HepG2 (cell line): ENCODE results near the gene TRAIP. TPM values are rescaled to one million over a fixed set of nuclear protein-coding genes. Genes with fewer than 3 reads are reported as not detected.

ENCODE experiments used
- HBP1 ChIP-seq: IDR thresholded peaks from 2 replicates; pipeline ENCODE4 v1.6.1; 2016; ENCODE audit warnings: low read depth, control low read depth
- KAT7 ChIP-seq: IDR thresholded peaks from 2 replicates; pipeline ENCODE4 v1.6.1; 2018; ENCODE audit warnings: borderline replicate concordance, missing compliant biosample characterization
- PATZ1 ChIP-seq: sonication (generic); formaldehyde crosslinking; IDR thresholded peaks from 2 replicates; pipeline ENCODE4 v1.4.0; 2020; ENCODE audit warnings: missing genetic modification reagents
- POGZ ChIP-seq: sonication (generic); formaldehyde crosslinking; IDR thresholded peaks from 2 replicates; pipeline ENCODE4 v1.4.0; 2020; ENCODE audit warnings: mild to moderate bottlenecking, missing genetic modification reagents
- SOX5 ChIP-seq: IDR thresholded peaks from 2 replicates; pipeline ENCODE4 v1.6.1; 2016; ENCODE audit warnings: borderline replicate concordance
- SOX6 ChIP-seq, 2 experiments: fragments of 450-650 bp in 1 of 2; sonication (generic) in 1 of 2; formaldehyde crosslinking in 1 of 2; IDR thresholded peaks; 2 replicates each; pipeline versions ENCODE4 v1.4.0 to v1.6.1; 2017 to 2020; ENCODE audit warnings: antibody characterized with exemption in 1 of 2, mild to moderate bottlenecking in 1 of 2, missing genetic modification reagents in 1 of 2
- WIZ ChIP-seq: sonication (generic); formaldehyde crosslinking; IDR thresholded peaks from 2 replicates; pipeline ENCODE4 v1.5.1; 2020; ENCODE audit warnings: mild to moderate bottlenecking, missing genetic modification reagents
- XRCC5 ChIP-seq: fragments of 200-400 bp; formaldehyde crosslinking; optimal IDR thresholded peaks from 2 replicates; pipeline ENCODE3; 2017; ENCODE audit warnings: mild to moderate bottlenecking, low read length
- ZBTB40 ChIP-seq, 2 experiments: fragments of 450-650 bp in 1 of 2; sonication (generic) in 1 of 2; formaldehyde crosslinking in 1 of 2; IDR thresholded peaks; 2 replicates each; pipeline versions ENCODE4 v1.6.1 to v1.8.0; 2016 to 2022; ENCODE audit warnings: antibody characterized with exemption in 1 of 2, mild to moderate bottlenecking in 1 of 2, missing genetic modification reagents in 1 of 2
- ZNF205 ChIP-seq: IDR thresholded peaks from 2 replicates; pipeline ENCODE4 v1.6.1; 2018; ENCODE audit warnings: missing biosample characterization, missing genetic modification reagents
- polyA plus RNA-seq, 8 experiments: library from polyadenylated mRNA; depleted of rRNA in 3 of 8; stranded (reverse) in 7 of 8; unstranded in 1 of 8; fragments of >200 nt; fragmentation: Illumina TruSeq in 4 of 8; extraction: Trizol in 4 of 8; gene quantifications; 2 replicates each; pipeline versions ENCODE4 v1.2.1 to v1.2.3, GENCODE V29; 2011 to 2016; ENCODE audit warnings: low read depth in 4 of 8, missing spikeins in 1 of 8, mixed read lengths in 1 of 8; ENCODE audit not compliant: insufficient read depth in 1 of 8
- total RNA-seq, 5 experiments: library from RNA; depleted of rRNA; stranded (reverse); fragments of >200 nt; fragmentation: Illumina TruSeq; extraction: Trizol; gene quantifications; 2 replicates each; pipeline ENCODE4 v1.2.3, GENCODE V29; 2016; ENCODE audit warnings: low read depth in 1 of 5
- TF ChIP-seq, protein P1 (sequence below): sonication (generic); formaldehyde crosslinking; IDR thresholded peaks from 2 replicates; pipeline ENCODE4 v1.4.0; 2020; ENCODE audit warnings: mild to moderate bottlenecking, missing genetic modification reagents, borderline replicate concordance

Gene TRAIP
- total and polyA plus RNA-seq, 2 of the 13 experiments (the other 11 are each of a cell fraction or from before 2014, with no cell fraction given) = 13.9 to 23.9 TPM

DNA sequence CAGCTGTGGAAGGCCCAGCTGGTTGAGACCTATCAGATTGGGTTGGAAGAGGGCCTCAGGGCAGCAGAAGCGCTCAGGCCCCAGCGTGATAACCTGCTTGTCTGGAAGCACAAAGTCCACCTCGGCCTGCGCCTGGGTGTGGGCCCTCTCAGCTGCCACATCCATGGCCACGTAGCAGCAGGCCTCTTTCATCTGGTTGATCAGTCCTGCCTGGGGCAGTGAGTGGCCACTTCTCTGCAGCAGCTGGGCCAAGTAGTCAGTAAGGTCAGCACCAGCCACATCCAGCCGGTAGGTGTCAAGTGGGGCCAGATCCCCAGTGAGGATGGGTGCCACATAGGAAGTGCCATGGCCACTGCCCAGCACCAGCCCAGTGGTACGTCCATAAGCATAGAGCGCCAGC is 17.3 kb upstream of the TRAIP start (continued):
- TF ChIP-seq WIZ (0 out of 2 replicates have a peak, but pooled peaks have one; percentile 32), XRCC5 (no peak), SOX5 (CRISPR knock-in tag) (peak; percentile 46; the same call in 1 of the 2 replicates), KAT7 (CRISPR knock-in tag) (0 out of 2 replicates have a peak, but pooled peaks have one; percentile 34), PATZ1 (peak; percentile 41), POGZ (peak; percentile 42; the same call in 1 of the 2 replicates), SOX6 (IDR thresholded peaks at IDR 0.05) (no peak), SOX6 (CRISPR knock-in tag; IDR thresholded peaks at IDR 0.05) (peak; percentile 58), ZBTB40 (IDR thresholded peaks at IDR 0.05) (no peak), ZBTB40 (CRISPR knock-in tag; IDR thresholded peaks at IDR 0.05) (0 out of 2 replicates have a peak, but pooled peaks have one; percentile 26), ZNF205 (0 out of 2 replicates have a peak, but pooled peaks have one; percentile 58), HBP1 (CRISPR knock-in tag) (no peak)
- TF ChIP-seq, protein P1, sequence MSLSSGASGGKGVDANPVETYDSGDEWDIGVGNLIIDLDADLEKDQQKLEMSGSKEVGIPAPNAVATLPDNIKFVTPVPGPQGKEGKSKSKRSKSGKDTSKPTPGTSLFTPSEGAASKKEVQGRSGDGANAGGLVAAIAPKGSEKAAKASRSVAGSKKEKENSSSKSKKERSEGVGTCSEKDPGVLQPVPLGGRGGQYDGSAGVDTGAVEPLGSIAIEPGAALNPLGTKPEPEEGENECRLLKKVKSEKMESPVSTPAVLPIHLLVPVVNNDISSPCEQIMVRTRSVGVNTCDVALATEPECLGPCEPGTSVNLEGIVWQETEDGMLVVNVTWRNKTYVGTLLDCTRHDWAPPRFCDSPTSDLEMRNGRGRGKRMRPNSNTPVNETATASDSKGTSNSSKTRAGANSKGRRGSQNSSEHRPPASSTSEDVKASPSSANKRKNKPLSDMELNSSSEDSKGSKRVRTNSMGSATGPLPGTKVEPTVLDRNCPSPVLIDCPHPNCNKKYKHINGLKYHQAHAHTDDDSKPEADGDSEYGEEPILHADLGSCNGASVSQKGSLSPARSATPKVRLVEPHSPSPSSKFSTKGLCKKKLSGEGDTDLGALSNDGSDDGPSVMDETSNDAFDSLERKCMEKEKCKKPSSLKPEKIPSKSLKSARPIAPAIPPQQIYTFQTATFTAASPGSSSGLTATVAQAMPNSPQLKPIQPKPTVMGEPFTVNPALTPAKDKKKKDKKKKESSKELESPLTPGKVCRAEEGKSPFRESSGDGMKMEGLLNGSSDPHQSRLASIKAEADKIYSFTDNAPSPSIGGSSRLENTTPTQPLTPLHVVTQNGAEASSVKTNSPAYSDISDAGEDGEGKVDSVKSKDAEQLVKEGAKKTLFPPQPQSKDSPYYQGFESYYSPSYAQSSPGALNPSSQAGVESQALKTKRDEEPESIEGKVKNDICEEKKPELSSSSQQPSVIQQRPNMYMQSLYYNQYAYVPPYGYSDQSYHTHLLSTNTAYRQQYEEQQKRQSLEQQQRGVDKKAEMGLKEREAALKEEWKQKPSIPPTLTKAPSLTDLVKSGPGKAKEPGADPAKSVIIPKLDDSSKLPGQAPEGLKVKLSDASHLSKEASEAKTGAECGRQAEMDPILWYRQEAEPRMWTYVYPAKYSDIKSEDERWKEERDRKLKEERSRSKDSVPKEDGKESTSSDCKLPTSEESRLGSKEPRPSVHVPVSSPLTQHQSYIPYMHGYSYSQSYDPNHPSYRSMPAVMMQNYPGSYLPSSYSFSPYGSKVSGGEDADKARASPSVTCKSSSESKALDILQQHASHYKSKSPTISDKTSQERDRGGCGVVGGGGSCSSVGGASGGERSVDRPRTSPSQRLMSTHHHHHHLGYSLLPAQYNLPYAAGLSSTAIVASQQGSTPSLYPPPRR (CRISPR knock-in tag) = no peak
